GM12878 (cell line): ENCODE measurements around the gene NTN1. TPM values are rescaled to one million over a fixed set of nuclear protein-coding genes. Genes with fewer than 3 reads are reported as not detected.

Source experiments
- ATAC-seq: fragments of 200-7000 bp; cut with Tn5 transposase; 3 replicates; pipeline ENCODE4 v1.9.1; 2020; ENCODE audit warnings: mild to moderate bottlenecking, moderate library complexity
- BruUV-seq: library from RNA; stranded (reverse); fragments of 400-500 nt; replicated peaks from 2 replicates; lab custom pipeline; 2021; lab: Mats Ljungman, UMichigan
- CTCF ChIA-PET: fragments of 300-600 bp; sonication (Branson Sonifier 250); formaldehyde crosslinking; extraction: SDS; loops from one replicate; lab custom pipeline; 2021; ENCODE audit warnings: inconsistent platforms; lab: Yijun Ruan, JAX
- POLR2A ChIA-PET: fragments of 350-600 bp; formaldehyde crosslinking; extraction: SDS; loops from one replicate; lab custom pipeline; 2021; ENCODE audit warnings: inconsistent platforms; lab: Charles Lee
- RAD21 ChIA-PET: fragments of 300-600 bp; sonication (Branson Sonifier 250); formaldehyde crosslinking; loops from one replicate; lab custom pipeline; 2023; ENCODE audit warnings: antibody characterized with exemption; ENCODE audit not compliant: unreplicated experiment; lab: Charles Lee
- SMC1A ChIA-PET: fragments of 300-600 bp; sonication (Branson Sonifier 250); formaldehyde crosslinking; loops from one replicate; lab custom pipeline; 2023; ENCODE audit not compliant: unreplicated experiment, uncharacterized antibody; lab: Charles Lee
- DNase-seq: peaks from one replicate; pipeline ENCODE4 v3.0.0-alpha.2; 2011; ENCODE audit warnings: low read depth, low spot score
- FAIRE-seq: peaks from 3 replicates; lab custom pipeline; 2011; peaks lifted over from hg19 to GRCh38; lab: Jason Lieb, UNC
- H2AFZ ChIP-seq: 2 replicates; pipeline ENCODE4 v1.6.0; 2011; ENCODE audit warnings: low read depth, low read length, control low read depth; ENCODE audit not compliant: control insufficient read depth
- H3K27ac ChIP-seq: 2 replicates; pipeline ENCODE4 v1.5.1; 2011; ENCODE audit warnings: control low read depth; ENCODE audit not compliant: control insufficient read depth, insufficient read depth
- H3K27me3 ChIP-seq, 2 experiments: replicated peaks in 1 of 2; 2 replicates each; pipeline versions ENCODE4 v1.6.0 to v1.6.1; 2011; ENCODE audit warnings: low read length in 1 of 2; ENCODE audit not compliant: control insufficient read depth in 2 of 2, insufficient read depth in 2 of 2
- H3K36me3 ChIP-seq, 2 experiments: 2 replicates each; pipeline ENCODE4 v1.5.1; 2011; ENCODE audit warnings: low read length in 1 of 2; ENCODE audit not compliant: control insufficient read depth in 2 of 2, insufficient read depth in 2 of 2
- H3K4me1 ChIP-seq: 2 replicates; pipeline ENCODE4 v1.6.1; 2011; ENCODE audit warnings: mild to moderate bottlenecking, low read length, moderate library complexity, mixed read lengths; ENCODE audit not compliant: control insufficient read depth, insufficient read depth
- H3K4me2 ChIP-seq: 2 replicates; pipeline ENCODE4 v1.6.0; 2011; ENCODE audit warnings: control low read depth; ENCODE audit not compliant: control insufficient read depth, insufficient read depth
- H3K4me3 ChIP-seq: fragments of 200-600 bp; sonication (generic); 2 replicates; pipeline ENCODE4 v1.5.1; 2016
- H3K79me2 ChIP-seq: 2 replicates; pipeline ENCODE4 v1.6.0; 2011; ENCODE audit warnings: low read length; ENCODE audit not compliant: control insufficient read depth, insufficient read depth
- H3K9ac ChIP-seq: 2 replicates; pipeline ENCODE4 v1.8.0; 2011; ENCODE audit warnings: low read length, control low read depth, mixed read lengths; ENCODE audit not compliant: control insufficient read depth, insufficient read depth
- H3K9me3 ChIP-seq: replicated peaks from 3 replicates; pipeline ENCODE4 v1.5.1; 2011; ENCODE audit warnings: mild to moderate bottlenecking, low read length; ENCODE audit not compliant: control insufficient read depth, insufficient read depth
- H4K20me1 ChIP-seq: 2 replicates; pipeline ENCODE4 v1.6.0; 2011; ENCODE audit not compliant: control insufficient read depth, insufficient read depth
- EED ChIP-seq: sonication (generic); IDR thresholded peaks from 2 replicates; pipeline ENCODE4 v1.6.1; 2016; ENCODE audit warnings: antibody characterized with exemption, low read depth
- EGR1 ChIP-seq, 2 experiments: IDR thresholded peaks; 1 replicate in 1 of 2; 2 replicates in 1 of 2; pipeline ENCODE4 v1.6.1; 2011 to 2012; ENCODE audit warnings: low read depth in 2 of 2, low read length in 2 of 2, borderline replicate concordance in 1 of 2, mild to moderate bottlenecking in 1 of 2, moderate library complexity in 1 of 2
- GABPA ChIP-seq: IDR thresholded peaks from 2 replicates; pipeline ENCODE4 v1.6.1; 2014; ENCODE audit warnings: antibody characterized with exemption, low read depth, mild to moderate bottlenecking, inconsistent platforms
- HDAC6 ChIP-seq: fragments of 200-600 bp; sonication (generic); IDR thresholded peaks from one replicate; pipeline ENCODE4 v1.8.0; 2017; ENCODE audit warnings: antibody characterized with exemption; ENCODE audit not compliant: unreplicated experiment
- KLF5 ChIP-seq: fragments of 450-650 bp; IDR thresholded peaks from 2 replicates; pipeline ENCODE4 v1.6.1; 2014; ENCODE audit warnings: mild to moderate bottlenecking; ENCODE audit not compliant: partially characterized antibody
- MTA2 ChIP-seq: fragments of 450-650 bp; IDR thresholded peaks from 2 replicates; pipeline ENCODE4 v1.6.1; 2016; ENCODE audit warnings: low read depth, mild to moderate bottlenecking, moderate library complexity
- NR2C2 ChIP-seq: IDR thresholded peaks from 2 replicates; pipeline ENCODE4 v1.6.1; 2011; ENCODE audit warnings: borderline replicate concordance, low read depth; ENCODE audit not compliant: control insufficient read depth, insufficient read length
- NR2F1 ChIP-seq: fragments of 450-650 bp; conservative IDR thresholded peaks from 2 replicates; pipeline ENCODE4 v1.6.1; 2017; ENCODE audit warnings: mild to moderate bottlenecking
- WGBS: methylation state at CpG from one replicate; pipeline ENCODE4 v1.1.6; 2016; ENCODE audit warnings: low lambda C conversion rate; ENCODE audit not compliant: insufficient replicate concordance, insufficient coverage; ENCODE audit errors: missing lambda C conversion rate; 5-methylcytosine and 5-hydroxymethylcytosine counted together
- in situ Hi-C: fragments of 300-500 bp; cut with MboI; formaldehyde crosslinking; loops from 9 replicates; pipeline ENCODE4 v1.14.3; 2018; ENCODE audit warnings: mixed read lengths
- intact Hi-C: fragments of 100-400 bp; cut with micrococcal nuclease; formaldehyde crosslinking; loops from one replicate; pipeline ENCODE4 v1.14.2; 2022; ENCODE audit not compliant: unreplicated experiment
- polyA plus RNA-seq, 11 experiments: library from polyadenylated mRNA; depleted of rRNA in 4 of 11; unstranded in 6 of 11; stranded (reverse) in 5 of 11; fragments of >200 nt; fragmentation: Nextera tagmentation in 4 of 11; fragmentation: Illumina TruSeq in 1 of 11; extraction: Ambion mirVana in 4 of 11; extraction: Trizol in 1 of 11; gene quantifications; 1 replicate in 1 of 11; 2 replicates in 10 of 11; pipeline versions ENCODE4 v1.2.1 to v1.2.3, GENCODE V29; 2011 to 2016; ENCODE audit warnings: inconsistent platforms in 2 of 11, missing spikeins in 2 of 11, low read depth in 1 of 11
- total RNA-seq, 4 experiments: library from RNA; depleted of rRNA in 3 of 4; stranded (reverse); fragments of >200 nt in 3 of 4; fragmentation: Illumina TruSeq in 1 of 4; extraction: Trizol in 1 of 4; gene quantifications; 2 replicates each; pipeline versions ENCODE4 v1.2.1 to v1.2.3, GENCODE V29; 2013 to 2021
- TF ChIP-seq, protein P1 (sequence below): IDR thresholded peaks from 2 replicates; pipeline ENCODE4 v1.6.1; 2012; ENCODE audit warnings: improper control_type of control experiment, low read depth, low read length; ENCODE audit not compliant: insufficient replicate concordance
- TF ChIP-seq, protein P2 (sequence below): fragments of 450-650 bp; IDR thresholded peaks from 2 replicates; pipeline ENCODE4 v1.6.1; 2016; ENCODE audit warnings: mild to moderate bottlenecking, moderate library complexity, borderline replicate concordance
- TF ChIP-seq, protein P3 (sequence below): IDR thresholded peaks from 2 replicates; pipeline ENCODE4 v1.6.1; 2012; ENCODE audit warnings: low read length, inconsistent platforms

Gene NTN1
- total and polyA plus RNA-seq, 10 of the 15 experiments (the other 5 are each of a cell fraction or from before 2014, with no cell fraction given), result 0.02 to 0.89 (median 0.35) TPM

DNA sequence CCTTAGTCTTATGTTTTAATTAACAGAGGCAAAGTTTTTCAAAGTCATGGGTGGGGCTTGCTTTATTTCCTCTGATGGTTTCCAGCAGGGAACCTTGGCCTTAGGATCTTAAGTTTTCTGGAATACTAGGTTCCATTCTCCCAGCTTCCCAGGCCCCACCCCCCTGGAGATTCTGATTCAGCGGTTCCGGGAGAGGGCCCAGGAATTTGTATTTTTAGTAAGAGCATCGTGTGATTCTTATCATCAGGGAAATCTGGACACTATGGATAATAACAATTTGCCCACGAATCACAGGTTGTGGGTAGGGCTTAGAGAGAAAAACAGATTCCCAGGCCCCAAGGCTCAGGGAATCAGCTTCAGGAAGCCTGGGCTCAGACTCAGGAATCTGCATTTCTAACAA, 263.6 kb downstream of the NTN1 start (continued):
- TF ChIP-seq, protein P1, sequence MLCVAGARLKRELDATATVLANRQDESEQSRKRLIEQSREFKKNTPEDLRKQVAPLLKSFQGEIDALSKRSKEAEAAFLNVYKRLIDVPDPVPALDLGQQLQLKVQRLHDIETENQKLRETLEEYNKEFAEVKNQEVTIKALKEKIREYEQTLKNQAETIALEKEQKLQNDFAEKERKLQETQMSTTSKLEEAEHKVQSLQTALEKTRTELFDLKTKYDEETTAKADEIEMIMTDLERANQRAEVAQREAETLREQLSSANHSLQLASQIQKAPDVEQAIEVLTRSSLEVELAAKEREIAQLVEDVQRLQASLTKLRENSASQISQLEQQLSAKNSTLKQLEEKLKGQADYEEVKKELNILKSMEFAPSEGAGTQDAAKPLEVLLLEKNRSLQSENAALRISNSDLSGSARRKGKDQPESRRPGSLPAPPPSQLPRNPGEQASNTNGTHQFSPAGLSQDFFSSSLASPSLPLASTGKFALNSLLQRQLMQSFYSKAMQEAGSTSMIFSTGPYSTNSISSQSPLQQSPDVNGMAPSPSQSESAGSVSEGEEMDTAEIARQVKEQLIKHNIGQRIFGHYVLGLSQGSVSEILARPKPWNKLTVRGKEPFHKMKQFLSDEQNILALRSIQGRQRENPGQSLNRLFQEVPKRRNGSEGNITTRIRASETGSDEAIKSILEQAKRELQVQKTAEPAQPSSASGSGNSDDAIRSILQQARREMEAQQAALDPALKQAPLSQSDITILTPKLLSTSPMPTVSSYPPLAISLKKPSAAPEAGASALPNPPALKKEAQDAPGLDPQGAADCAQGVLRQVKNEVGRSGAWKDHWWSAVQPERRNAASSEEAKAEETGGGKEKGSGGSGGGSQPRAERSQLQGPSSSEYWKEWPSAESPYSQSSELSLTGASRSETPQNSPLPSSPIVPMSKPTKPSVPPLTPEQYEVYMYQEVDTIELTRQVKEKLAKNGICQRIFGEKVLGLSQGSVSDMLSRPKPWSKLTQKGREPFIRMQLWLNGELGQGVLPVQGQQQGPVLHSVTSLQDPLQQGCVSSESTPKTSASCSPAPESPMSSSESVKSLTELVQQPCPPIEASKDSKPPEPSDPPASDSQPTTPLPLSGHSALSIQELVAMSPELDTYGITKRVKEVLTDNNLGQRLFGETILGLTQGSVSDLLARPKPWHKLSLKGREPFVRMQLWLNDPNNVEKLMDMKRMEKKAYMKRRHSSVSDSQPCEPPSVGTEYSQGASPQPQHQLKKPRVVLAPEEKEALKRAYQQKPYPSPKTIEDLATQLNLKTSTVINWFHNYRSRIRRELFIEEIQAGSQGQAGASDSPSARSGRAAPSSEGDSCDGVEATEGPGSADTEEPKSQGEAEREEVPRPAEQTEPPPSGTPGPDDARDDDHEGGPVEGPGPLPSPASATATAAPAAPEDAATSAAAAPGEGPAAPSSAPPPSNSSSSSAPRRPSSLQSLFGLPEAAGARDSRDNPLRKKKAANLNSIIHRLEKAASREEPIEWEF, result no peak
- TF ChIP-seq NR2C2, result no peak
- TF ChIP-seq NR2F1, result no peak
- no peak for TF ChIP-seq HDAC6
- TF ChIP-seq GABPA, result no peak
- TF ChIP-seq KLF5, result no peak
- TF ChIP-seq EED, result no peak

- ATAC-seq, result no peak
- SMC1A ChIA-PET, result no interaction called here
- no peak for FAIRE-seq
- 92% methylated on average over 14 of the region's 14 CpGs for WGBS
- RAD21 ChIA-PET, result no interaction called here
- Histone ChIP-seq H3K79me2 (no peaks in the 10 kb centered on the region), H4K20me1 (no peaks in the 10 kb centered on the region), H3K27ac (no peak overlapping the region), H3K27me3 (no peaks in the 10 kb centered on the region), H3K9ac (no peak overlapping the region), H3K4me3 (no peak overlapping the region), H2AFZ (no peak overlapping the region), H3K4me2 (no peak overlapping the region), H3K9me3 (no peaks in the 10 kb centered on the region), H3K36me3 (no peaks in the 10 kb centered on the region), H3K4me1 (peaks cover 7% of the 10 kb centered on the region)
- in situ Hi-C loops, result no loop called here
- CTCF ChIA-PET, result no interaction called here
- intact Hi-C loops, result no loop called here
- DNase-seq, result no peak
- POLR2A ChIA-PET, result no interaction called here
- BruUV-seq, result no TSS peak
- TF ChIP-seq EGR1 (IDR thresholded peaks at IDR 0.05; ENCODE audit: borderline replicate concordance in 1 of 2, low read depth in 2 of 2, low read length in 2 of 2), result no peak
- TF ChIP-seq, protein P2, sequence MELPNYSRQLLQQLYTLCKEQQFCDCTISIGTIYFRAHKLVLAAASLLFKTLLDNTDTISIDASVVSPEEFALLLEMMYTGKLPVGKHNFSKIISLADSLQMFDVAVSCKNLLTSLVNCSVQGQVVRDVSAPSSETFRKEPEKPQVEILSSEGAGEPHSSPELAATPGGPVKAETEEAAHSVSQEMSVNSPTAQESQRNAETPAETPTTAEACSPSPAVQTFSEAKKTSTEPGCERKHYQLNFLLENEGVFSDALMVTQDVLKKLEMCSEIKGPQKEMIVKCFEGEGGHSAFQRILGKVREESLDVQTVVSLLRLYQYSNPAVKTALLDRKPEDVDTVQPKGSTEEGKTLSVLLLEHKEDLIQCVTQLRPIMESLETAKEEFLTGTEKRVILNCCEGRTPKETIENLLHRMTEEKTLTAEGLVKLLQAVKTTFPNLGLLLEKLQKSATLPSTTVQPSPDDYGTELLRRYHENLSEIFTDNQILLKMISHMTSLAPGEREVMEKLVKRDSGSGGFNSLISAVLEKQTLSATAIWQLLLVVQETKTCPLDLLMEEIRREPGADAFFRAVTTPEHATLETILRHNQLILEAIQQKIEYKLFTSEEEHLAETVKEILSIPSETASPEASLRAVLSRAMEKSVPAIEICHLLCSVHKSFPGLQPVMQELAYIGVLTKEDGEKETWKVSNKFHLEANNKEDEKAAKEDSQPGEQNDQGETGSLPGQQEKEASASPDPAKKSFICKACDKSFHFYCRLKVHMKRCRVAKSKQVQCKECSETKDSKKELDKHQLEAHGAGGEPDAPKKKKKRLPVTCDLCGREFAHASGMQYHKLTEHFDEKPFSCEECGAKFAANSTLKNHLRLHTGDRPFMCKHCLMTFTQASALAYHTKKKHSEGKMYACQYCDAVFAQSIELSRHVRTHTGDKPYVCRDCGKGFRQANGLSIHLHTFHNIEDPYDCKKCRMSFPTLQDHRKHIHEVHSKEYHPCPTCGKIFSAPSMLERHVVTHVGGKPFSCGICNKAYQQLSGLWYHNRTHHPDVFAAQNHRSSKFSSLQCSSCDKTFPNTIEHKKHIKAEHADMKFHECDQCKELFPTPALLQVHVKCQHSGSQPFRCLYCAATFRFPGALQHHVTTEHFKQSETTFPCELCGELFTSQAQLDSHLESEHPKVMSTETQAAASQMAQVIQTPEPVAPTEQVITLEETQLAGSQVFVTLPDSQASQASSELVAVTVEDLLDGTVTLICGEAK, result no peak
- TF ChIP-seq MTA2, result no peak
- TF ChIP-seq, protein P3, sequence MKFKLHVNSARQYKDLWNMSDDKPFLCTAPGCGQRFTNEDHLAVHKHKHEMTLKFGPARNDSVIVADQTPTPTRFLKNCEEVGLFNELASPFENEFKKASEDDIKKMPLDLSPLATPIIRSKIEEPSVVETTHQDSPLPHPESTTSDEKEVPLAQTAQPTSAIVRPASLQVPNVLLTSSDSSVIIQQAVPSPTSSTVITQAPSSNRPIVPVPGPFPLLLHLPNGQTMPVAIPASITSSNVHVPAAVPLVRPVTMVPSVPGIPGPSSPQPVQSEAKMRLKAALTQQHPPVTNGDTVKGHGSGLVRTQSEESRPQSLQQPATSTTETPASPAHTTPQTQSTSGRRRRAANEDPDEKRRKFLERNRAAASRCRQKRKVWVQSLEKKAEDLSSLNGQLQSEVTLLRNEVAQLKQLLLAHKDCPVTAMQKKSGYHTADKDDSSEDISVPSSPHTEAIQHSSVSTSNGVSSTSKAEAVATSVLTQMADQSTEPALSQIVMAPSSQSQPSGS, result no peak
These were observed 264.5 kb downstream of the NTN1 start for GRCh38 chr17:9285602-9286427.
